ENCODE data around the gene C1orf174. TPM values are rescaled to one million over a fixed set of nuclear protein-coding genes. Genes with fewer than 3 reads are reported as not detected.

Gene C1orf174
- total and polyA plus RNA-seq, 2 of the 13 experiments (the other 11 are each of a cell fraction or from before 2014, with no cell fraction given) = 21.6 to 31.4 TPM

DNA sequence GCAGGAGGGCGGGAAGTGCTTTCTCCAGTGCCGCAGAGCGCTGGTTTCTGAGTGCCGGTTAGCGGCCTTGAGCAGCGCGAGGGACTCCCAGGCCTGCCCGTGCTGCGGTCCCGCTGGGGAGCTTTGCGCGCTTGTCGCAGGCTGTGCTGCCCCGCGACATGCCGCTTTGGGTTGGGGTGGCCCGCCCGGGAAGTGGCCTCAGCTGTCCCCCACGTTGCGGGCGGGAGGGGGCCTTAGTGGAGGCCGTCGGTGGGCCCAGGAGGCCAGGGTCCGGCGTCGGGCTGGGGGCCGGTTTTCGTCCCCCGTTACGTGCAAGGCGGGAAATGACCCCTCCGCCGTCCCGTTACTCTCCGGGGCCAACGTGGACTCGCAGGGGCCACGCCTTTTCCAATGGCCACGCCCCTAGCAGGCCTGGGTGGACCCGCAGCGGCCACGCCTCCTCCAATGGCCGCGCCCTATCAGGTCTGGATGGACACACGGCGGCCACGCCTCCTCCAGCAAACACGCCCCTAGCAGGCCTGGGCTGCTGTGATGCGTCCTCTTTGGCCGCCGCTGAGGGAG, 977 bp upstream of the C1orf174 start (continued):
- no peak for TF ChIP-seq LRRFIP1 (CRISPR knock-in tag; conservative IDR thresholded peaks at IDR 0.05)
- no peak for TF ChIP-seq ZNF124 (CRISPR knock-in tag; IDR thresholded peaks at IDR 0.05)
- no peak for TF ChIP-seq NONO (IDR thresholded peaks at IDR 0.05)
- peak; percentile 87 for TF ChIP-seq NONO (CRISPR knock-in tag; conservative IDR thresholded peaks at IDR 0.05)
- TF ChIP-seq KAT2B (IDR thresholded peaks at IDR 0.05; ENCODE audit: borderline replicate concordance, low read depth, low read length) = no peak
- no peak for TF ChIP-seq ZNF615 (CRISPR knock-in tag; IDR thresholded peaks at IDR 0.05; ENCODE audit: borderline replicate concordance)
- TF ChIP-seq, protein P1, sequence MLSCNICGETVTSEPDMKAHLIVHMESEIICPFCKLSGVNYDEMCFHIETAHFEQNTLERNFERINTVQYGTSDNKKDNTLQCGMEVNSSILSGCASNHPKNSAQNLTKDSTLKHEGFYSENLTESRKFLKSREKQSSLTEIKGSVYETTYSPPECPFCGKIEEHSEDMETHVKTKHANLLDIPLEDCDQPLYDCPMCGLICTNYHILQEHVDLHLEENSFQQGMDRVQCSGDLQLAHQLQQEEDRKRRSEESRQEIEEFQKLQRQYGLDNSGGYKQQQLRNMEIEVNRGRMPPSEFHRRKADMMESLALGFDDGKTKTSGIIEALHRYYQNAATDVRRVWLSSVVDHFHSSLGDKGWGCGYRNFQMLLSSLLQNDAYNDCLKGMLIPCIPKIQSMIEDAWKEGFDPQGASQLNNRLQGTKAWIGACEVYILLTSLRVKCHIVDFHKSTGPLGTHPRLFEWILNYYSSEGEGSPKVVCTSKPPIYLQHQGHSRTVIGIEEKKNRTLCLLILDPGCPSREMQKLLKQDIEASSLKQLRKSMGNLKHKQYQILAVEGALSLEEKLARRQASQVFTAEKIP (CRISPR knock-in tag; IDR thresholded peaks at IDR 0.05; ENCODE audit: borderline replicate concordance) = no peak
- no peak for TF ChIP-seq ETS1 (CRISPR knock-in tag; IDR thresholded peaks at IDR 0.05)
- TF ChIP-seq POGZ (CRISPR knock-in tag; IDR thresholded peaks at IDR 0.05) = peak; percentile 49
- TF ChIP-seq ZNF563 (CRISPR knock-in tag; IDR thresholded peaks at IDR 0.05) = no peak
- TF ChIP-seq MLXIP (CRISPR knock-in tag; IDR thresholded peaks at IDR 0.05; ENCODE audit: borderline replicate concordance) = no peak
- no peak for TF ChIP-seq BHLHE40 (IDR thresholded peaks at IDR 0.05; ENCODE audit: low read length)
- TF ChIP-seq ZNF616 (CRISPR knock-in tag; IDR thresholded peaks at IDR 0.05; ENCODE audit: low read depth) = no peak
- no peak for TF ChIP-seq RELA (CRISPR knock-in tag; IDR thresholded peaks at IDR 0.05)
- no peak for TF ChIP-seq MBNL3 (CRISPR knock-in tag; conservative IDR thresholded peaks at IDR 0.05)
- TF ChIP-seq ZFAT (CRISPR knock-in tag; conservative IDR thresholded peaks at IDR 0.05) = no peak
